GM18873 (cell line): ENCODE measurements around the gene MCM9.
A peak's percentile ranks its signal among the peaks of the same experiment; 100 is the strongest.
"Not testable (repeated sequence)": the region's sequence is repeated elsewhere in the genome, so short reads cannot be mapped to it uniquely, and the experiment has no call there.

Source experiments
- ATAC-seq: cut with Tn5 transposase; IDR thresholded peaks from one replicate; pipeline ENCODE4 v1.9.1; 2021; ENCODE audit warnings: mild to moderate bottlenecking, moderate library complexity, moderate number of reproducible peaks; ENCODE audit not compliant: unreplicated experiment, low FRiP score

The MCM9 gene

DNA sequence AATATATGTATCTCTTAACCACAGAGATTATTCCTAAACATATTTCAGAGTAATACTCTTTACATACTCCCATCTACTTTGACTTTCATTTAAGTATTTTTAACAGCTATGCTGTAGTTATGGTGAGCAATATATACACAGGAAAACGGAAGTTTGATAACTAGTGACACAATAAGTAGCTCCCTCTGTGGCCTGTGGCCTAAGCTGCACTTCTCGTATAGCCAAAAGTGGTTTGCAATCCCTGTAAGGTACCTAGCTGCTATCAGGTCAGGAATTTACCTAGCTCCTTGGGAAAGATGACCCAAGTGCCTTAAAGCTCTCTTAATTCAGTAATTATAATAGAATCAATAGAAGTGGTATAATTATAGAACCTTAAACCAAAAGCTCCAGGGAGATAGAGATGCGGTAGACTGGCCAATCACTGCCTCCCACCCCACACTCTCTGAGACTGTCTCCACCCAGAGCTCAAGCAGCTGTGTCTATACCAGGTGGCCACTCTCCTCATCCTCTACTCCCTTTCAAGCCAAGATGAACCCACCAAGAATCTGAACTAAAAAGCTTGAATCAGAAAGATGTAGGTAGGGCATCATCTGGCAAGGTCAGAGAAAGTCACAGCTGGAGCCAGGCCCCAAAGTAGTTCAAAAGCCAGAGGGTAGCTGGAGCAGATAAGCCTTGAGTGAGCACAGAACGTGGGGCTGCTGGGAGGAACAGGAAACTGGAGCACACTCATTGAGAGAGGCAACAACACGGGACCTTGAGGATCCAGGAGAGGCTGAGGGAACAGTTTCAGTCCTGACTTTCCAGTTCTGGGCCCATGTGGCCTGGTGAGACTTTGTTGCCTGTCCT lies 125.9 kb downstream of the MCM9 start:
- peak; percentile 48 for ATAC-seq

DNA sequence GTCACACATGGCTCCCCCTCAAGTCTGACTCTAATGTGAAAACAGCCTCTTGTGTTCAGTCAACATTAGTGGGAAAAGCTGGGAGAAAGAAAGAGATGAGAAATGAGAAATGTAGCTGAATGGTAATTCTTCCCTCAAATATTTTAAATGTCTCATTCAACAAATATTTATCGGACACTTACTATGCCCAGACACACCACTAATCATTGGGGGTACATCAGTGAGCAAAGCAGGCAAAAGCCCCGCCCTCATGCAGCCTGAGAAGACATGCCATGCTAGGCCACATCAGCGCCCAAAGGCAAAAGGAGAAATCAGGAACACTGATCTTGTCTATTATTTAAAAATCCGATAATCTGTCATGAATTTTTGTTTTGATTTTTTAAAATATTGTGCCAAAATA lies 130.9 kb downstream of the MCM9 start:
- no peak for ATAC-seq

- ATAC-seq = no peak
Observed at GRCh38 chr6:118801257-118801656, 133.7 kb downstream of the MCM9 start.

DNA sequence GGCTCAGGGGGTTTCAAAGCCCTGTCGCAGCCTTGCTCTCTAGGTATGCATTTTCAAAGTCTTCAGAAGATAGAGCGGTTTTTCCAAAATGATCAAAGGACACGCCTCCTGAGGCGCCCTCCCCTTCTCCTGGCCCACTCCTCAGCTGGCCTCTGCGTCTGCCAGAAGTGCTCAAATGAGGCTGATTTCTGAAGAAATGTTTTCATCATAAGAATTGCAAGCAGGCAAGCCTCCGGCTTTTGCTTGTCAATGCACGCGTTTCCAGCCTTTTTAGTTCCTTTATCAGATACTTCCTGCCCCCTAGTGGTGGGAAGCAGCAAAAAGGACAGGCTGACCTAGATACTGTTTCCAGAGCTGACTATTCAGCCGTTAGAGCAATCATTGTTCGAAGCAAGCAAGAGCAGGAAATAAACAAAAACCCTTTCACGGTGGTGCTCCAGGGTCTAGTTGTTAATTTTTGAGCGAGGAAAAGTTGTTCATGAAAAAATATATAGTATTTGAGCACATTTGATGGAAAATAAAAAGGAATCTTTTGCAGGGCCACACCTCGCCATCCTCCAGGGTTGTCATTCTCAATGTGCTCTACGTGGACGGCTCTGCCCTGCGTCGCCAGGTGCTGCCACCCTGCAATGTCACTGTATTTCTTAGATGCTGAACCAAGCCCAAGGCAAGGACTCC lies 134.4 kb downstream of the MCM9 start:
- ATAC-seq = peak; percentile 88

DNA sequence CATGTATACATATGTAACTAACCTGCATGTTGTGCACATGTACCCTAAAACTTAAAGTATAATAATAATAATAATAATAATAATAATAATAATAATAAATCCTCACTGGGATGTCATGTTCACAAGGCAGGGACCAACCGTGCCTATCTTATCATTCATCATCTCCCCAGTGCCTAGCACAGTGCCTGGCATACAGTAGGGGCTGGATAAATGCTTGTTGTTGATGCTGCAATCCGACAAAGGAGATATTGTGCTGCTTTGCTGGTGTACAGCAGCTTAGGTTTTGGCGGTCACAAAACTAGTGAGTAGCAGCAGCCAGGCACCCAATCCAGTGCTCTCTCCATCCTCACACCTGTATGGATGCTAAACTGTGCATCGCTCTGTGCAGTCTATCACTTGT lies 135.1 kb downstream of the MCM9 start:
- no peak for ATAC-seq

GRCh38 chr6:118796548-118796947 lies 138.4 kb downstream of the MCM9 start:
- ATAC-seq = not testable (repeated sequence)

DNA sequence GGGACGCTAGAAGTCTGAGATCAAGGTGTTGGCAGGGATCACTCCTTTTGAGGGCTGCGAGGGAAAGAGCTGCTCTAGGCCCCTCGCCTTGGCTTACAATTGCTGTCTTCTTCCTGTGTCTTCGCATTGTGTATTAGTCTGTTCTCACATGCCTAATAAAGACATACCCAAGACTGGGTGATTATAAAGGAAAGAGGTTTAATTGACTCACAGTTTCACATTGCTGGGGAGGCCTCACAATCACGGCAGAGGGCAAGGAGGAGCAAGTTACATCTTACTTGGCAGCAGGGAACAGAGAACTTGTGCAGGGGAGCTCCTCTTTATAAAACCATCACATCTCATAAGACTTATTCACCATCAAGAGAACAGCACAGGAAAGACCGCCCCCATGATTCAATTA lies 143.5 kb downstream of the MCM9 start:
- ATAC-seq = no peak

- ATAC-seq = no peak
Observed at GRCh38 chr6:118789954-118790353, 145.0 kb downstream of the MCM9 start.

GRCh38 chr6:118789419-118789818 lies 145.5 kb downstream of the MCM9 start:
- no peak for ATAC-seq

DNA sequence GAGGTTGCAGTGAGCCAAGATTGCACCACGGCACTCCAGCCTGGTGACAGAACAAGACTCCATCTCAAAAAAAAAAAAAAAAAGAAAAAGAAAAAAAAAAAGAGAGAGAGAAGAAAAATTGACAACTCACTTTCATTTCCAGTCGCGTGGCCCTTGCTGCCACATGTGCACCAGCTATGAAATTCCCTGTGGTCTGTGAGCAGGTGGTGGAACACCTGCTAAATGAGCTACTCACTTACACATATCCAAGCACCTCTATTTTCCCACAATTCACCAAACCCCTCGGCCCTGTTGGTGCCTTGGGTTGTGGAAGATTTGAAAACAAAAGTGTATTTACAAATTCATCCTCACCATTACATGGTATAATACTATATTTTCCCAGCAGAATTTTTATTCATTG lies 146.3 kb downstream of the MCM9 start:
- no peak for ATAC-seq

- no peak for ATAC-seq
Observed at GRCh38 chr6:118787724-118788423, 147.1 kb downstream of the MCM9 start.

- ATAC-seq = no peak
Observed at GRCh38 chr6:118786596-118787453, 148.1 kb downstream of the MCM9 start.

DNA sequence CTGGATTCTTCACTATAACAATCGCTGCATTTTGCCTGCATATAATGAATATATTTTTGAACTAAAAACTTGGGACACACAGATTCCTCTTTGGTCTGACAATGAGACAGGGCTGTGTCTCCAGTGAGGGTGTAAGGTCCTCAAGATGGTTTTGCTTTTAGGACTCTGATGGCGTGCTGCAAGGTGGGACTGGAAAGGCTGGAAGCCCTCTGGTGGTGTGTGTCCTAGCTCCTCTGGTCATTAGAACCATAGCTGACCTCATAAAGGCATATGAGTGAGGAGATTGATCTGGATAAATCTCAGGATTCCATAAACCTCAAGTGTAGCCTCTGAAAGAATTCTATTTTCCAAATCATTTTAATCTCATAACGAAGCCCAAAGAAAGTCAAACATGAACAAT lies 149.4 kb downstream of the MCM9 start:
- ATAC-seq = no peak

DNA sequence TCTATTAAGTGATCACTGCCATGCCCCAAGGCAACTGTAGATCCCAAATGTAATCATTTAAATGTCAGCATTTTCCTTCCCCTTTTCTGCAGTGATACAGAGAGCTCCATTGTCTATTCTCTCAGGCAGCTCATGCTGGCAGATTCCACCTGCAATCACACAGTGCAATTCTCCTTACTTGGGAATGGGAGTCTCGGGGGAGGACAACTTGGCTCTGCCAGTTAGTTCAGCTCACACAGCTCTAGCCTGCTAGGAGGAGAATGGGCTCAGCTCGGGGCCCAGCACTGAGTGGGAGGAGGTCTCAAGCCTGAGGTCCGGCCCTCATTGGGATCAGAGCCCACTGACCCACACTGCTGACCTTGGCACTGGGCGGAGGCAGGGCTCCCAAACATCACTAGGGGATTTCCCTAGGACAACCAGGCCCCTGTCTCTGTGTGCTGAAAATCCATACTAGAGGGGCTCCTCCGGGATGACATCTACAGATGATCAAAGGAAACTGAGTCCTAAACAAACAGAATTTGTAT lies 150.3 kb downstream of the MCM9 start:
- no peak for ATAC-seq

GRCh38 chr6:118783931-118784550 lies 150.9 kb downstream of the MCM9 start:
- no peak for ATAC-seq

DNA sequence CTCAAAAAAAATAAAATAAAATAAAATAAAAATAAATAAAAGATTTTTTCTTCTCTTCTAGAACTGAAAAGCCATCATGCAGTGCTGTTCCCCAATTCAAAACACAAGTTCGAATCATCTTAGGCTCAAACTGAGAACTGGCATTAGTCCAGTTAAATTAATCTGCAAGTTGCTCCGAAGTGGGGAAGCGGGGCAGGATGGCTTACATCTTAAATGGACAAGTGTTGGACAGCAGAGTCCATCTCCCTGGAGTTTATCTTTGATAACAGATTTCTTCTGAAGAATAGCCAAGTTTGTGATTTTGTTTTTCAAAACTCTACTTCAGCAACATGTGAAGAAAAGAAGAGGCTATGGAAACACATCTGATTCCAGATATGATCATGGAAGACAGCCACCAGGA lies 152.3 kb downstream of the MCM9 start:
- ATAC-seq = no peak

DNA sequence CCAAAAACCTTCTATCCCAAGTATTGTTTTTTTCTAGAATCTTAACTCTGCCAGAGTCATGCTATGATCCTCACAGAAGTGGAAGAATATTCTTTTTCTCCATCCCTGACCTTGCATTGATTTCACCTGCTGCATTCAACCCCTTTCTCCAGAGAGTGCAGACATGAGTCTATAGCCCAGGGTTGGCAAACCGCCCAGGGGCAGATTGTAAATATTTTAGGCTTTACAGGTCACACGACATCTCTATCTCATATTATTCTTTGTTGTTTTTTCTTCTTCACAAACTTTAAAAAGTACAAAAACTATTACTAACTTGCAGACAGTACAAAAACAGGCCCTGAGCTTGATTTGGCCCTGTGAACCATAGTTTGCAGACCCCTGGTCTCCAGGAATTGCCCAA lies 153.1 kb downstream of the MCM9 start:
- no peak for ATAC-seq

GRCh38 chr6:118780668-118781067 lies 154.3 kb downstream of the MCM9 start:
- ATAC-seq = no peak

- ATAC-seq = no peak
Observed at GRCh38 chr6:118776607-118777549, 158.1 kb downstream of the MCM9 start.
